ACHN (cell line): Measurements from ENCODE around the gene CAMK2A.

Experiments
- DNase-seq: peaks from one replicate; pipeline ENCODE4 v3.0.0-alpha.2; 2015
- in situ Hi-C: cut with HindIII; loops from 2 replicates; pipeline ENCODE4 v1.10.0; 2017; ENCODE audit warnings: low sequenced_read_pairs, low pct_ligation_motif_present, low pct_unique_long_range_greater_than_20kb

The CAMK2A gene

DNA sequence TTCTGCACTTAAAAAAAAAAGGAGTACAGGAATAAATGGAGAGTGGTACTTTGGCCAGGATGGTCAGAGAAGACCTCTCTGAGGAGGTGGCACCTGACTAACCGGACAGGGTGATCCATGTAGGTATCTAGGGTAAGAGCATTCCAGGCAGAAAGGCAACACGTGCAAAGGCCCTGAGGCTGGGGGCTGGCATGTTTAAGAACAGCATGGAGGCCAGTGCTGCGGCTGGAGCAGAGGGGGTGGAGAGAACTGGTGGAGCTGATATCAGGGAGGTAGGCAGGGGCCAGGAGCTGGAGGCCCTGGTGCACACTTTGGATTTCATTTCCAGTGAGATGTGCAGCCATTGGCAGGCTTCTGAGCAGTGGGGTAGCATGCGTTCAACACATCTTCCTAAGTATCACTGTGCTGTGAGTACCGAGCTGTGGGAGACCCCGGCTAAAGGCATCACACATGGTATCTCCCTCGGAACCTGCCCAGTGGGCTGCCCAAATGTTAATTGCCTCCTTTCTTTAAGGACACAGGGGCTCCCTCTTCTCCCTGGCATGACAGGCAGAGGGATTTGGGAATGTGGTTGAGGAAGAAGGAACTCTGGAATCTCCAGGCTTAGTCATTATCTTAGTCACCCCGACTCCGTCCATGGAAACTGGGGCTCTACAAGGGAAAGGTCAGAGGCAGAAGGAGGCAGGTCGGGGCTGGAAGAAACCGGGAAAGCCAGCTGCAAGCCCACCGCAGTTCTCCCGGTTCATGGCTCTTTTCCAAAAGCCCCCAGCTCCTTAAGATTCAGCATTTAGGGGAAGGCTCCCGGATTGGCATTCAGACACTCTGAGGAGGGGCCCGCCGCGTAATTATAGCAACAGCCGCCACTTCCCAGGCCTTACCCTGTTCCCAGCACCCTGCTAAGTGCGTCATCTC lies 81.1 kb downstream of the CAMK2A start:
- in situ Hi-C loops = no loop called here

DNA sequence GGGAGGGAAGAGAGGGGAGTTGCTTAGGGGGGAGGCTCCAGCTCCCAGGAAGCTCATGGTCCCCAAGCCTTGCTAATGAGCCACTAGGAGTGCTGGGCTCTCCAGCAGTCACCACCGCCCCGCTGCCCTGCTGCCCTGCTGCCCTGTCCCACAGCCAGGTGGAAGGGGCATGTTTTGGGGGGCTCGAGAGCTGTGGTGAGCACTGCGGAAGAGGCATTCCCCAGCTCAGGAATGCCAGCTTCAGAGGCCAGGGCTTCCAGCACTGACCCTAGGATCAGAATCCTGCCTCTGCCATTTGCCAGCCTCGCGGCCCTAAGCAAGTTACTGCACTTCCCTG lies 82.8 kb downstream of the CAMK2A start:
- in situ Hi-C loops = no loop called here
- DNase-seq = no peak

More for the DNA sequence above, 81.1 kb downstream of the CAMK2A start:
- peak; percentile 62 for DNase-seq

DNA sequence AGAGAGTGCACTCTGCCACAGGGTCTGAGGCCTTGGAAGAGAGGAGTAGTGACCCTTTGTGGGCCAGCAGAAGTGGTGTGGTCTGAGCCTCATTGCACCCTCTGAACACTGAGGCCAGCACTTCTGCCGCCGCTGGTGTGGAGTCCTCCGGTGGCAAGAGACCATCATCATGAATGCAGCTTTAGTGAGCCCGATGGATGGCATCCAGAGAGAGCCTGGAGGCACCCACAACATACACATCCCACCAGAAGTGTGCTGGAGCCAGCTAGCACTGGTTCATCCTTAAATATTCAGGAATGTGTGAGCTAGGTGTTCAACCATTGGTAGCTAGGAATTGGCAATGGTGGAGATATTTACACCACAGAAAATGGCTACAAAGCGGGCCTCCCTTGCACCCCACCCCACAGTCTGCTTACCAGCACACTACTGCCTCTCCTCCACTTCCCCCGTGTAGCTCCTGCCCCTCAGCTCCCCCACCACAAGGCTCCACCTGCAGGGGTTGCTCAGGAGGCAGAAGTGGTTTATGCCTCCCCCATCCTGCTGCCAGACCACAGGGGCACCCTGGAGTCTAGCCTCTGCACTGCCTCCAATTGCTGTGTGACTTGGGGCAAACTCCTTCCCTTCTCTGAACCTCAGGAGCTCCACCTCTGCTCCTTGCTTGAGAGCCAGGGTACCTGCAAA lies 83.3 kb downstream of the CAMK2A start:
- in situ Hi-C loops = no loop called here
- DNase-seq = no peak

DNA sequence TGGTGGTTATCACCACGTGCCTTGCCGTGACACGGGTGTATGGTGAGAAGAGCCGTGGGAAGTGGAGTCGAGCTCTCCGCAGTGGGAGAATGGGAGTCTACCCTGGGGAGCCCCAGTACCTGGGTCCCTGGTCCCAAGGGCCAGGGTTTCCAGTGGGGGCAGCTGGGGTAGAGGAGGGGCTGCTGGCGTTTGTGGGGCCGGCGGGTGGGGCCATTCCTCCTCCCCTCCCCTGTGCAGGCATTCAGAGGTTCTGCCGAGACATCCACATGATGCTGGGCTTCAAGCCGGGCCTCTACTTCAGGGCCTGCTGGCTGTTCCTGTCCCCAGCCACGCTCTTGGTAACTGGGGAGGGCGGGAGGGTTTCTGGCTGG lies 85.0 kb downstream of the CAMK2A start:
- in situ Hi-C loops = no loop called here

DNA sequence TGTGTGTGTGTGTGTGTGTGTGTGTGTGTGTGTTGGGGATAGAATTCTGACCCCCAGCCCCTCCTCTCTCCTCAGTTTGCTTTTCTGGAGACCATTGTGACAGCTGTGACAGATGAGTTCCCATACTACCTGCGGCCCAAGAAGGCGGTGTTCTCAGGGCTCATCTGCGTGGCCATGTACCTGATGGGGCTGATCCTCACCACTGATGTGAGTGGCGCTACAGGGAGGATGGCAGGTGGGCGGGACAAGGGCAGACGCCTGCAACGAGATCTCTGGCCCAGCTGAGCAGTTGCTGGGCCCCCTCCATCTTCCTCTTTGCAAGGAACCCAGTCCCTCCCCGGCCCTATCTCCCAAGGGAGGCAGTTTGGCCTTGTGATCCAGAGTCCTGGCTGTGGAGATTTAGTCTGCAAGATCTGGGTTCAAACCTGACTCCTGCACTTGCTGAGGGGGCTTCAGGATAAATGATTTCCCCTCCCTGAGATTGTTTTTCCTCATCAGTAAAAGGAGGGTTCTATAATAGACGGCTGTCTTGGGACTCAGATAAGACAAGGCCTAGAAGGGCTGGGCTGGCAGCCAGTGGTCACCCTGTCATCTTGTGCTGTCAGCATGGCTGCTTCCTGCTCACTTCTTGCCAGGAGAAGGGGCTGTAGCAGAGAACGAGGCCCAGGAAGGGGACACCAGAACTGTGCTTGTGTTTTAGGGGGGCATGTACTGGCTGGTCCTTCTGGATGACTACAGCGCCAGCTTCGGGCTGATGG lies 85.6 kb downstream of the CAMK2A start:
- no peak for DNase-seq
- in situ Hi-C loops = no loop called here

More for the DNA sequence above, 85.0 kb downstream of the CAMK2A start:
- DNase-seq = no peak

DNA sequence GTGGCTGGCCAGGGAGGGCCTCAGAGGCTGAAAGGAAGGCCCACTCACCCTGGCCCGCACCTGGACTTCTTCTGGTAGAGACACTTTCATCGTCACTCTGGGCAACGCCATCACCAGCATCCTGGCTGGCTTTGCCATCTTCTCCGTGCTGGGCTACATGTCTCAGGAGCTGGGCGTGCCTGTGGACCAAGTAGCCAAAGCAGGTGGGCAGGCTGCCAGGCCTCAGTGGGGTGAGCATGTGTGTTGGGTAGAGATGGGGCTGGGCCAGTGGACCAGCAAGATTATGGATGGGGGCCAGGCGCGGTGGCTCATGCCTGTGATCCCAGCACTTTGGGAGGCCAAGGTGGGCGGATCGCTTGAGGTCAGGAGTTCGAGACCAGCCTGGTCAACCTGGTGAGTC lies 87.1 kb downstream of the CAMK2A start:
- in situ Hi-C loops = no loop called here

DNA sequence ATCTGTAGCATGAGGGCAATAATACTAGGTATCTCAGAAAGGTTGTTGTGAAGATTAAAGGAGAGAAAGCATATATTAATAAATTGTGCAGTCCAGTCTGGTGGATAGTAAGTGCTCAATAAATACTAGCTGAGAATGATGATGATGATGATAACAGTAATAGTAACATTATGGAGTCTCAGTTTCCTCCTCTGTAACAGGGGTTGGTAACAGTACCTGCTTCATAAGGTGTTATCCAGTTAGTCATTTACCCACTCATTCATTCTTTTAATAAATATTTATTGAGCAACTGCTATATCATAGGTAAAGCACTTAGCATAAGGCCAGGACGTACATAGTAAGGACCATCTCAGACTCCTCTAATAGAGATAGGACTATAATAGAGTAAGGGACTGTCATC lies 92.1 kb downstream of the CAMK2A start:
- in situ Hi-C loops = no loop called here
- DNase-seq = no peak

More for the DNA sequence above, 87.1 kb downstream of the CAMK2A start:
- DNase-seq = no peak

DNA sequence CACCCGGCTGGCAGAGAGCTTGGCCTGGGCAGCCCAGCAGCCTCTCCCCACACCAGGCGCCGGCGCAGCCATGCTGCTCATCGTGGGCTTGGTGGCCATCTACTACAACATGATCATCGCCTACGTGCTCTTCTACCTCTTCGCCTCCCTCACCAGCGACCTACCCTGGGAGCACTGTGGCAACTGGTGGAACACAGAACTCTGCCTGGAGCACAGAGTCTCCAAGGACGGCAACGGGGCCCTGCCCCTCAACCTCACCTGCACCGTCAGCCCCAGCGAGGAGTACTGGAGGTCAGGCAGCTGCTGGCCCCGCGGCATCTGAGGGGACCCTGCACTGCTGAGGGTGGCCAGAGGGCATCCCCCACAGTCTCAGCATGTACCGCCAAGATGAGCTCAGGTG lies 92.6 kb downstream of the CAMK2A start:
- in situ Hi-C loops = no loop called here
- DNase-seq = no peak

DNA sequence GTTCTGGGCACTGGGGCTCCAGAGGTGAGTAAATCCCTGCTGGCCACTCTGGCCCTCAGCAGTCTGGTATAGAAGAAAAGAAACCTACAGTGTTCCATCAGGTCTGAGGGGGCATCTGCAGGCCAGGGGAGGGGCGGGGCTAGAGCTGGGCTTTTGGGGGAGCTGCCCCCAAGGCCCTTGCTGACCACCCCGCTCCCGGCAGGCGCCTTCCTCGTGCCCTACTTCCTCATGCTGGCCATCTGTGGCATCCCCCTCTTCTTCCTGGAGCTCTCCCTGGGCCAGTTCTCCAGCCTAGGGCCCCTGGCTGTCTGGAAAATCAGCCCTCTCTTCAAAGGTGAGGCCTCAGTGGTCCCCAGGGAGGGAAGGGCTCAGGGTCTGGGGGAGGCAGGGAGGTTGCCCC lies 93.1 kb downstream of the CAMK2A start:
- in situ Hi-C loops = no loop called here
- no peak for DNase-seq

DNA sequence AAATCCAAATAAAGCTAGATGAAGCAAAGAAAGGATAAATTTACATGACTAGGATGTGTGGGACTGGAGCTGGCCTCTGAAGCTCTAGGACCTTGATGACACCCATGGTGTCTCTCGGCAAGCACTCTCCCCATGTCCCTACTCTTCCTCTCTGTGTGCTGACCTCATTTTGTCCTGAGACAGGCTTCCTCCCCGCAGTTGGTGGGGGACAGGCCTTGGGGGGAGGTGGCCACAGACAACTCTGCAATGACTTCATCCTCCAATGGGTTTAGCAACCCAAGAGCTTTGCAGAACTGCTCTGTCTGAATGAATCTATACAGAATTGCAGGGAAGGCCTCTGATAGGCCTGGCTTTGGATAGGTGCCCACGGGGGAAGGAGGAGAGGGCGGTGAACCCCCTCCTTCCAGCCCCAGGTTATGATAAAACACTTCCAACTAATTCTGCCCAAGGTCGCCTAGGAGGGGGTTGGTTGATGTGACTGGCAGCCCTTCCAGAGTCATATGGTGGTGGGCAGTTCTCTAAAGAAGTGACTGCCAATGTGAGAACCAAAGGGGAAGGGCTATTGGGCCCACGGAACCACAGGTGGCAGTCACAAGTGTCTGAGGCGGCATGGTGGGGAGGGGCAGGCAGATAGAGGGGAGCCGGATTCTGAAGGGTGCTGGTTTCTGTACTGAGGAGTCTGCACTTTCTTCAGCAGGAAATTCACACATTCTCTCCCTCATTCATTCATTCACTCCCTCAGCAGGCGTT lies 93.7 kb downstream of the CAMK2A start:
- in situ Hi-C loops = no loop called here
- DNase-seq = no peak

DNA sequence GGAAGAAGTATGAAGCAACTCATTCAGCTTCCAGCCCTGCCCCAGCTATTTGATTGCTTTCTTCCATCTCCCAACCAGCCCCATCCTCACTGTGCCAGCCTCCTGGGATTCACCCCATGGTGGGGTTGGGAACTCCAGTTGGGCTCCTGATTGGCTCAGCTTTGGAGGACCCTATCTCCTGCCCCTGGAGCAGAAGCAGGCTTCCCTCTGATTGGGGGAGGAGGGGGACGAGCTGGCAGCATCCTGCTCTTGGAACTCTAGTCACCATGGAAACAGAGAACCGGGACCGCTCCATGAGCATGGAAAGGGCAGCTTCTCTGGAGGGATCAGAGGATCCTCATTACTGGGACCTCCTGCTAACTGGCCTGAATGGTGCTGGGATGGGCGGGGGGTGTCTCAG lies 97.1 kb downstream of the CAMK2A start:
- DNase-seq = no peak
- in situ Hi-C loops = no loop called here

DNA sequence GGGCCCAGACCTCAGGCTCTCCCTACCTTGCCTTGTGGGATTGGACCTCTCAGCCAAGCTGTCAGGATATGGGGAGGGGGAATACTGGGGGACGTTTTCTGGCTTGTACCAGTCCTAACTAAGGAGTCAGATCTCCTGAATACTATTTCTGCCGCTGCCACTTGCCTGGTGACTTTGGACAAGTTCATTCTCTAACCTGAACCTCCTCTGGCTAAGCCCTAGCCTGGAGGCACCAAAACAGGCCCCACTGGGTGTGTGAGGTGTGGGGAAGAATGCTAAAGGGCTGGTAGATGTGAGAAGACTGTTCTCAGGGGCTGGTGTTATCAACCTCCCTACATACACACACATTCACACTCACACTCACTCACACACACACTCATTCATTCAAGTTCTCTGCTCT lies 98.6 kb downstream of the CAMK2A start:
- DNase-seq = no peak

DNA sequence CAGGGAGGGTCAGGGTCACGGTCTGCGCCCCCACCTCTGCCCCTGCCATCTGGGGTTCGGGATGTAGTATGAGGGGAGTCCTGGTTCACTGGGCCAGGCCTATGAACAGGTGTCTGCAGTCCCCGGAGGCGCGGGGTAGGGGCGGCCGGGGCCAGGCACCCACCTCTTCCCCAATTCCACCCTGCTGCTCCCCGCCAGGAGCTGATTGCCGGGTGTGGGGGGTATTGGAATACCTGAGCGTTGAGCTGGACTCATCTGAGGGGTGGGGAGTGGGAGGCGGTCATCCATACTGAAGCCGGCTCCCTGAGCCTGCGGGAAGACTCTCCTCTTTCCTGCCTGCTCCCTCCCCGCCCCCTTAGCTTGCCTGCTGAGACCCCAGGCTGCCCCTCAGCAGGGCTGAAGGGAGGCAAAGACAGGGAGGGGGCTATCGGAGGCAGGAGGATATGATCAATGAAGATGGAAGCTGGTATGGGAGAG lies 99.0 kb downstream of the CAMK2A start:
- in situ Hi-C loops = no loop called here
- no peak for DNase-seq

More for the DNA sequence above, 98.6 kb downstream of the CAMK2A start:
- in situ Hi-C loops = no loop called here

DNA sequence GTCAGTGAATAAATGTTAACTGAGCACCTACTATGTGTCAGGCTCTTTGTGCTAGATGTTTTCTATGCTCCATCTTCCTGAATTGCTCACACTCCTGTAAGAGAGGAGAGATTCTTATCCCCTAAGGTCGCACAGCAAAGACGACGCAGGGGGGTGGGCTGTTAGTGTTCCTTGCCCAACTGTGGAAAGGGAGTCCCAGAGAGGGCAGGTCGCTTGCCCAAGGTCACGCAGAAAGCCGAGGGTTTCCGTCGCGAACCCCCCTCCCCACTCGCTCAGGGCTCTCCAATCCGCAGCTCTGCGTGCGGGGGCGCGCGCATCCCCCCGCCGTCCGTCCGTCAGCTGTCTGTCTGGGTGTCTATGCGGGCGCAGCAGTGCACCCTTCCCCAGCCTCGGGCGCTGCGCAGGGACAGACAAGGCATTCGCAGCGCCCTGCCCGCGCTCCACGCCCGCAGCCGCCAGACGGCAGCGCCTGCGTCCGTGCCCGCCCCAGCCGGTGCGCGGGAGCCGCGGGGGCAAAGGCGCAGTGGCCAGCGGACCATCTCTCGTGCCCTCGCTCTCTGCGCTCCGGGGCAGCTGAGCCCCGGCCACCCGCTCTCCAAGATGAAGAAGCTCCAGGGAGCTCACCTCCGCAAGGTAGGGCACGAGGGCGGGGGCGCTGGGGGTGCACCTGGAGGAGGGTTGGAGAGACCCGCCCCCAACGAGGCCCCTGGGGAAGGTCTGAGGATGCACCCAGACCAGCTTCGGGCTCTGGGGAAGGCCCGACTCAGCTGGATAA lies 99.7 kb downstream of the CAMK2A start, which contains the start of gene SLC6A7:
Gene SLC6A7 (plus strand): TSS at position 335 of the 775 bp plus-strand sequence. CDS start 266 bp downstream, at position 601.
- DNase-seq = no peak
- in situ Hi-C loops = no loop called here

DNA sequence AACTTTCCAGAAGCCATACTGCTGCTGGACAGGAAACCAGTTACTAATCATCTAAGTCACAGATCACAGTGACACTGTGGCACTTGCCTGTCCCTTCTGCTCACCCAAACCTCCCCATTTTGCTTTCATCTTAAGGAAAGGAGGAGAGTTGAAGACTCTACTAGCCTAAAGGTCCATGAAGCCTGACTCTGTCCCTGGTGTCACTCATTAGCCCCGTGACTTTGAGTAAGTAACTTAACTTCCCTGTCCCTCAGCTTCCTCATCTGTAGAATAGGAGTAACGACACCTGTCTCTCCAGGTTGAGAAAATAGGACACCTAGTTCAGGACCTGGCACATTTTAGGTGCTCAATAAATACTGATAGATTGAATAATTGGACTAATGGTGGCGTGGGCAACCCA lies 100.2 kb downstream of the CAMK2A start:
- in situ Hi-C loops = no loop called here
- DNase-seq = no peak

DNA sequence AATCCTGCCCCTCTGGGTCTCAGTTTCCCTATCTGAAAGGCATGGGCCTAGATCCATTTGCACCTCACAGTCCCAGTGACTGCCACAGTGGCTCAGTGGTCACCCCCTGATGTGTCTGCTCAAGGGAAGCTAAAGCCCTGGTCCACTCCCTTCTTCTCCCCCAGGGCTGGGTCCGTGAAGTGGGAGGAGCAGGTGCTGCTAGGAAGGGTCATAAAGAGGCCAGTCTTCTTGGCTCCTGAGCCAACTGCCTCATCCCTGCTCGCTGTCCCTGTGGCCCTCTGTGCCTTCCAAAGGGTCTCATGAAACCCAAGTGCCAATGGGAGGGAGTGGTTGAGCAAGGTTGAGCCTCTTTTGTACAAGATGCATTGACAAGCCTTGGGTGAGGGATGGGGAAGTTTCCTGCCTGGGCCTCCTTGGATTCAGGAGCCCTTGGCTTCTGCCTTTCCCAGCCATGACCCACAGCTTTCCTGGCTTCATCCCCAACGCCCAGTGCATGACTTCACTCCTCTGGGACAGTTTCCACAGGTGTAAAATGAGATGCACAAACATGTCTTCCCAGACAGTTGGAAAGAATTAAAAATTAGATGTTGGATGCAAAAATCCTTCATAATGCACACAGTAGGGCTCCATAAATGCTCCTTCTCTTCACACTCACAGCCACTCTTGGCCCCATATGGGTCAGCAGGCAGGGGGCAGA lies 101.3 kb downstream of the CAMK2A start:
- in situ Hi-C loops = no loop called here
- no peak for DNase-seq

DNA sequence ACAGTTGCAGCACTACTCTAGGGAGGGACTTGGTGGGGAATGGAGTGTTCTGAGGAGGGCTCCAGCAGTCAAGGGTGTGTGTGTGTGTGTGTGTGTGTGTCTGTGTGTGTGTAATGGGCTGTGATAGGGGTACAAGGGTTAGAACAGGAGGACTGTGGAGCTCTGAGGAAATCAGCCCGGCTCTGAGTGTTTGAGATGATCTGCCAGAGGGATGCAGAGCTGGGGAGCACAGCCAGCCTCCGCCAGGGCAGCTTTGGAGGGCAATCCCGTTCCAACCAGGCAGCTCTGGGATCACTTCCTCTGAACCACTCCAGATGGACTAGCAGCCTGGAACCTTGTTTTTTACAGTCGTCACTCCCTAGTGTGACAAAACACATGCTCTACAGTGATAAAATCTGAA lies 102.7 kb downstream of the CAMK2A start:
- in situ Hi-C loops = no loop called here
- no peak for DNase-seq
